GM18502 (cell line): Measurements from ENCODE around the gene NTRK3.
"Not testable (repeated sequence)": the region's sequence is repeated elsewhere in the genome, so short reads cannot be mapped to it uniquely, and the experiment has no call there.

Experiments used
- ATAC-seq: cut with Tn5 transposase; IDR thresholded peaks from one replicate; pipeline ENCODE4 v1.9.1; 2021; ENCODE audit warnings: mild to moderate bottlenecking; ENCODE audit not compliant: unreplicated experiment, poor library complexity

Gene NTRK3

GRCh38 chr15:88043396-88043795 lies 213.1 kb downstream of the NTRK3 start:
- ATAC-seq: no peak

GRCh38 chr15:88042047-88042446 lies 214.5 kb downstream of the NTRK3 start:
- no peak for ATAC-seq

- ATAC-seq: no peak
Observed at GRCh38 chr15:88040516-88040915, 216.0 kb downstream of the NTRK3 start.

GRCh38 chr15:88038261-88038660 lies 218.3 kb downstream of the NTRK3 start:
- no peak for ATAC-seq

- ATAC-seq: no peak
Observed at GRCh38 chr15:88036154-88036839, 220.2 kb downstream of the NTRK3 start.

GRCh38 chr15:88035381-88035780 lies 221.2 kb downstream of the NTRK3 start:
- no peak for ATAC-seq

GRCh38 chr15:88033421-88033820 lies 223.1 kb downstream of the NTRK3 start:
- not testable (repeated sequence) for ATAC-seq

GRCh38 chr15:88032787-88033186 lies 223.8 kb downstream of the NTRK3 start:
- no peak for ATAC-seq

GRCh38 chr15:88031461-88031860 lies 225.1 kb downstream of the NTRK3 start:
- ATAC-seq: no peak

GRCh38 chr15:88029696-88030095 lies 226.8 kb downstream of the NTRK3 start:
- ATAC-seq: no peak

GRCh38 chr15:88028024-88028423 lies 228.5 kb downstream of the NTRK3 start:
- ATAC-seq: no peak

- no peak for ATAC-seq
Observed at GRCh38 chr15:88023914-88024313, 232.6 kb downstream of the NTRK3 start.

- no peak for ATAC-seq
Observed at GRCh38 chr15:88022716-88023115, 233.8 kb downstream of the NTRK3 start.

GRCh38 chr15:88021601-88022000 lies 234.9 kb downstream of the NTRK3 start:
- ATAC-seq: no peak

GRCh38 chr15:88020806-88021205 lies 235.7 kb downstream of the NTRK3 start:
- no peak for ATAC-seq

- ATAC-seq: no peak
Observed at GRCh38 chr15:88019656-88020055, 236.9 kb downstream of the NTRK3 start.

GRCh38 chr15:88018869-88019641 lies 237.5 kb downstream of the NTRK3 start:
- ATAC-seq: no peak

- no peak for ATAC-seq
Observed at GRCh38 chr15:88017753-88018152, 238.8 kb downstream of the NTRK3 start.

- no peak for ATAC-seq
Observed at GRCh38 chr15:88016406-88016805, 240.1 kb downstream of the NTRK3 start.

- ATAC-seq: no peak
Observed at GRCh38 chr15:88015228-88015860, 241.2 kb downstream of the NTRK3 start.

GRCh38 chr15:88014454-88015160 lies 241.9 kb downstream of the NTRK3 start:
- ATAC-seq: no peak
